ENCODE data around the gene KDM8.

KDM8 gene

DNA sequence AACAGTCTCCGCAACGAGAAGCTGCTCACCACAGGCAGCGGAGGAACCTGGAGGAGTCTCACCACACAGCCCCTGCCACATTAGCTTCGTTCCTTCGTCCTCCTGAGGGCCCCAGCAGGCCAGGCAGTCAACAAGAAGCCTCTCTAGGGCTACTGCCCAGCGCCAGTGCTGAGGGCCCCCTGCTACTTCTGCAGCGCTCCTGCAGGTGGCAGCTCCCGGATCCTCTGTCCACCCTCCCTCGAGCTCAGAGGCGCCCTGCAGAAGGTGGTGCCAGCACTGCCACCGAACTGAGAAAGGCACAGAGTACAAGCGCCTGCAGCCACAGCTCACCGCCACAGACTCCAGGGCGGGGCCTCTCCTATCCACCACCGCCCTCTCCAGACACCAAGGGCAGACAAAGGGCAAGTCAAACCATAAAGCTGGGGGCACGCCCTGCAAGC is 27.3 kb downstream of the KDM8 start:
- Histone ChIP-seq H3K9me3 (ENCODE audit: control insufficient read depth, insufficient read depth, low read depth, low read length) (no peaks in the 10 kb centered on the region), H3K4me3 (ENCODE audit: low read depth, low read length) (no peak overlapping the region), H3K27ac (ENCODE audit: extremely low read depth, low read depth, low read length) (no peak overlapping the region), H3K4me1 (ENCODE audit: control insufficient read depth, insufficient read depth, low read length) (peaks cover 3% of the 10 kb centered on the region; the same call in 1 of the 2 replicates), H3K36me3 (ENCODE audit: control insufficient read depth in 2 of 2, insufficient read depth in 1 of 2, low read length in 2 of 2) (peaks cover 0 to 52% of the 10 kb centered on the region in 2 experiments; a peak in 1 of 3 replicates)
- TF ChIP-seq KLF1 (tag by site-specific recombination; IDR thresholded peaks at IDR 0.05) (peak; percentile 72), ZNF423 (tag by site-specific recombination; IDR thresholded peaks at IDR 0.05) (no peak), ZNF433 (tag by site-specific recombination; IDR thresholded peaks at IDR 0.05; ENCODE audit: low read depth) (no peak)
- ChIA-PET POLR2A (no interaction called here), CTCF (interaction anchor here (1.3 kb wide), 1 partner anchor 137 kb away, joined by 4 read pairs; no protein-coding TSS in a partner anchor)

DNA sequence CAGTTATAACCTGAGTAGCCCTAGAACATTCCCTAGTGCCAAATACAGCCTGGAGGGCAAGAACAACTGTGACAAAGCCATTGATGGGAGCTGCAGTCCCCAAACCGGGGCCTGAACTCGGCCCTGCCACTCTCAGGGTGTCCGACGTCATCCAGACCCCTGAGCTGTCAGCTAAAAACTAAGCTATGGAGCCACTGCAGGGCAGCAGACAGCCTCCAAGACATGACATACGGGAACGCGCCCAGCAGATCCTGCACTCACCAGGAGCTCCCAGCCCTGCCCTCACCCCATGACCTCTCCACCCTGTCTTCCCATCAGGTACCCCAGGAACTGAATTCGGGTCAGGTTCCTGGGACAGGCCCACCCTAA is 28.4 kb downstream of the KDM8 start:
- CTCF ChIA-PET = interaction anchor here (0.7 kb wide), 2 partner anchors 12 to 52 kb away, joined by 3 read pairs; no protein-coding TSS in a partner anchor
- no peak overlapping the region for H3K4me3 ChIP-seq (ENCODE audit: low read depth, low read length)

DNA sequence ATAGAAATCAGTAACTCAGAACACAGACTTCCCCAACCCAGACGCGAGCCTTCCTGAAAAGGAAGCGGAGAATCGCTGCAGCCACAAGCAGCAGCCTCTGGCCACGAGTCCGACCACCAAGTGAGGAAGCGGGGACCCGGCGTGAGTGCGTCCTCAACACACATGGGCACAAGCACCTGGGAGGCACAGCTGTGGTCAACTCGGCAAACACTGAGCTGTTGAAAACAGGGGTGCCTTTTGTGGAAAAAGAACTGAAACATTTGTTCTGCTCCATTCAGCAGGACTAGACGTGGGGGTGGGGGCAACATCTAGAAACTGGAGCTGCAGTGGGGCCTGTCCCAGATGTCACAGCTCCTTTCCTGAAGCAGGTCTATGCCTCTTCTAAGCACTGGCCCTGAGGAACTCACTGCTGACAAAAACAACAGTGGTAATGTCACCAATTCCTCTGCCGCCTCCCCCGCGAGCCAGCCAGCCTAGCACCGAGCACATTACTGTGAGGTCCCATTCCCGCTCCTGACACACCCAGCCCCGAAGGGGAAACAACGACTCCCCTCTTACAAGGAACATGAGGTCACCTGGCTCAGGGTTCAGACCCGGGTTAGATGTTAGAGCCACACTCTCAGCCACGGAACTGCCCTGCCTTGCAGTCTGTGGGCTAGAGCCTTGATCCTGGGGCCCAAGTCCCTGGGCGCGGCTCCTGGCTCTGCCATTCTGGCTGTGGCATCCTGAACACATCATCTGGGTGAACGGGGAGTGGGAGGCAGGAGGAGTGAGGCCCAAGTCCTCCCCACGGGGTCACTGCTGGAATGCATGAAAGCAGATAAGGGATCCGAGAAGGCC is 29.0 kb downstream of the KDM8 start:
- CTCF ChIA-PET = interaction anchor here (0.6 to 0.7 kb wide), 2 partner anchors 11 kb away, joined by 3 read pairs; no protein-coding TSS in a partner anchor

More for the DNA sequence above, 28.4 kb downstream of the KDM8 start:
- Histone ChIP-seq H3K9me3 (ENCODE audit: control insufficient read depth, insufficient read depth, low read depth, low read length) (no peaks in the 10 kb centered on the region), H3K4me1 (ENCODE audit: control insufficient read depth, insufficient read depth, low read length) (peaks cover 4% of the 10 kb centered on the region; the same call in 1 of the 2 replicates), H3K36me3 (ENCODE audit: control insufficient read depth in 2 of 2, insufficient read depth in 1 of 2, low read length in 2 of 2) (peaks cover 0 to 41% of the 10 kb centered on the region in 2 experiments; a peak in 1 of 3 replicates), H3K27ac (ENCODE audit: extremely low read depth, low read depth, low read length) (no peak overlapping the region)
- POLR2A ChIA-PET = no interaction called here
- TF ChIP-seq ZNF112 (tag by site-specific recombination; IDR thresholded peaks at IDR 0.05) = no peak

More for the DNA sequence above, 29.0 kb downstream of the KDM8 start:
- POLR2A ChIA-PET = no interaction called here
- Histone ChIP-seq H3K4me1 (ENCODE audit: control insufficient read depth, insufficient read depth, low read length) (peaks cover 4% of the 10 kb centered on the region; the same call in 1 of the 2 replicates), H3K27ac (ENCODE audit: extremely low read depth, low read depth, low read length) (no peak overlapping the region), H3K9me3 (ENCODE audit: control insufficient read depth, insufficient read depth, low read depth, low read length) (no peaks in the 10 kb centered on the region), H3K36me3 (ENCODE audit: control insufficient read depth in 2 of 2, insufficient read depth in 1 of 2, low read length in 2 of 2) (peaks cover 0 to 40% of the 10 kb centered on the region in 2 experiments; a peak in 1 of 3 replicates), H3K4me3 (ENCODE audit: low read depth, low read length) (no peak overlapping the region)
- TF ChIP-seq ZNF514 (tag by site-specific recombination; IDR thresholded peaks at IDR 0.05) = no peak
- no peak for TF ChIP-seq SETDB1 (IDR thresholded peaks at IDR 0.05; ENCODE audit: insufficient read length, low read length)
- TF ChIP-seq, protein P1, sequence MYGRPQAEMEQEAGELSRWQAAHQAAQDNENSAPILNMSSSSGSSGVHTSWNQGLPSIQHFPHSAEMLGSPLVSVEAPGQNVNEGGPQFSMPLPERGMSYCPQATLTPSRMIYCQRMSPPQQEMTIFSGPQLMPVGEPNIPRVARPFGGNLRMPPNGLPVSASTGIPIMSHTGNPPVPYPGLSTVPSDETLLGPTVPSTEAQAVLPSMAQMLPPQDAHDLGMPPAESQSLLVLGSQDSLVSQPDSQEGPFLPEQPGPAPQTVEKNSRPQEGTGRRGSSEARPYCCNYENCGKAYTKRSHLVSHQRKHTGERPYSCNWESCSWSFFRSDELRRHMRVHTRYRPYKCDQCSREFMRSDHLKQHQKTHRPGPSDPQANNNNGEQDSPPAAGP (tag by site-specific recombination; IDR thresholded peaks at IDR 0.05) = no peak
- no peak for TF ChIP-seq IKZF3 (tag by site-specific recombination; IDR thresholded peaks at IDR 0.05)
- TF ChIP-seq, protein P2, sequence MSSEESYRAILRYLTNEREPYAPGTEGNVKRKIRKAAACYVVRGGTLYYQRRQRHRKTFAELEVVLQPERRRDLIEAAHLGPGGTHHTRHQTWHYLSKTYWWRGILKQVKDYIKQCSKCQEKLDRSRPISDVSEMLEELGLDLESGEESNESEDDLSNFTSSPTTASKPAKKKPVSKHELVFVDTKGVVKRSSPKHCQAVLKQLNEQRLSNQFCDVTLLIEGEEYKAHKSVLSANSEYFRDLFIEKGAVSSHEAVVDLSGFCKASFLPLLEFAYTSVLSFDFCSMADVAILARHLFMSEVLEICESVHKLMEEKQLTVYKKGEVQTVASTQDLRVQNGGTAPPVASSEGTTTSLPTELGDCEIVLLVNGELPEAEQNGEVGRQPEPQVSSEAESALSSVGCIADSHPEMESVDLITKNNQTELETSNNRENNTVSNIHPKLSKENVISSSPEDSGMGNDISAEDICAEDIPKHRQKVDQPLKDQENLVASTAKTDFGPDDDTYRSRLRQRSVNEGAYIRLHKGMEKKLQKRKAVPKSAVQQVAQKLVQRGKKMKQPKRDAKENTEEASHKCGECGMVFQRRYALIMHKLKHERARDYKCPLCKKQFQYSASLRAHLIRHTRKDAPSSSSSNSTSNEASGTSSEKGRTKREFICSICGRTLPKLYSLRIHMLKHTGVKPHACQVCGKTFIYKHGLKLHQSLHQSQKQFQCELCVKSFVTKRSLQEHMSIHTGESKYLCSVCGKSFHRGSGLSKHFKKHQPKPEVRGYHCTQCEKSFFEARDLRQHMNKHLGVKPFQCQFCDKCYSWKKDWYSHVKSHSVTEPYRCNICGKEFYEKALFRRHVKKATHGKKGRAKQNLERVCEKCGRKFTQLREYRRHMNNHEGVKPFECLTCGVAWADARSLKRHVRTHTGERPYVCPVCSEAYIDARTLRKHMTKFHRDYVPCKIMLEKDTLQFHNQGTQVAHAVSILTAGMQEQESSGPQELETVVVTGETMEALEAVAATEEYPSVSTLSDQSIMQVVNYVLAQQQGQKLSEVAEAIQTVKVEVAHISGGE (tag by site-specific recombination; conservative IDR thresholded peaks at IDR 0.05; ENCODE audit: low read depth) = no peak
- TF ChIP-seq ZNF670 (tag by site-specific recombination; IDR thresholded peaks at IDR 0.05; ENCODE audit: low read depth) = no peak
- TF ChIP-seq ZNF707 (tag by site-specific recombination; IDR thresholded peaks at IDR 0.05) = no peak
- TF ChIP-seq ZNF830 (tag by site-specific recombination; IDR thresholded peaks at IDR 0.05; ENCODE audit: low read depth) = no peak
- TF ChIP-seq, protein P3, sequence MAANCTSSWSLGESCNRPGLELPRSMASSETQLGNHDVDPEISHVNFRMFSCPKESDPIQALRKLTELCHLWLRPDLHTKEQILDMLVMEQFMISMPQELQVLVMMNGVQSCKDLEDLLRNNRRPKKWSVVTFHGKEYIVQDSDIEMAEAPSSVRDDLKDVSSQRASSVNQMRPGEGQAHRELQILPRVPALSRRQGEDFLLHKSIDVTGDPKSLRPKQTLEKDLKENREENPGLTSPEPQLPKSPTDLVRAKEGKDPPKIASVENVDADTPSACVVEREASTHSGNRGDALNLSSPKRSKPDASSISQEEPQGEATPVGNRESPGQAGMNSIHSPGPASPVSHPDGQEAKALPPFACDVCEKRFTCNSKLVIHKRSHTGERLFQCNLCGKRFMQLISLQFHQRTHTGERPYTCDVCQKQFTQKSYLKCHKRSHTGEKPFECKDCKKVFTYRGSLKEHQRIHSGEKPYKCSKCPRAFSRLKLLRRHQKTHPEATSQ (tag by site-specific recombination; IDR thresholded peaks at IDR 0.05) = no peak
